Stimulated activated CD8-positive, alpha-beta memory T cell treated with anti-CD3 and anti-CD28 coated beads, Interleukin-2, amount 100 ng/mL, for 48 hours (primary cell): ENCODE measurements around the gene CCDC78.

Experiments used
- DNase-seq, 2 donors: peaks; one replicate each; pipeline ENCODE4 v3.0.0-alpha.2; 2020; ENCODE audit warnings: low read depth in 2 of 2

The CCDC78 gene

DNA sequence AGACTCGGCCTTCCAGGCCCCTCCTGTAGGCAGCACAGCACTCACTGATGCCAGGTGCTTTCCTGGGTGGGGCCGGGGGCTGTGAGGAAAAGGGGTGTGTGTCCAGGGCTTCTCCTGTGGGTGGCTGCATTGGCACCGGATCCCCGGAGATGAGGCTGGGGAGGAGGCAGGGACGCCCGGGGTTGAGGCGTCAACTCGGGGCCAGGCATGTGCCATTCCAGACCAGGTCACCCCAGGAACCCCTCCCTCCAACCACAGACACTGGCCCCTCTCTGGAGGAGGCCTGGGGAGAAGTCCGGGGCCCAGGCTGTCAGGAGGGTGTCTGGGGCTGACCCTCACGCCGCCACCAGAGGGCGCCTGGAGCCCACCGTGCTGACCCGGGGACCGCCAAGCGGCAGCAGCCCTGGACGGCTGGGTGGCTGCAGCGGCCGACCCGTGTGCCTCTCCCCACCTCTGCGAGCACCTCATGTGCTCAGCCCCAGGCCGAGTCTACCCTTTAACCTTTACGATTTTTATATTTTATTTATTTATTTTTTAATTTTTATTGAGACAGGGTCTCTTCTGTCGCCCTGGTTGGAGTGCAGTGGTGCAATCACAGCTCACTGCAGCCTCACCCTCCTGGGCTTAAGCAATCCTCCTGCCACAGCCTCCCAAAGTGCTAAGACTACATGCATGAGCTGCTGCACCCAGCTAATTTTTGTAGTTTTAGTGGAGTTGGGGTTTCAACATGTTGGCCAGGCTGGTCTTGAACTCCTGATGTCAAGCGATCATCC, 14.5 kb downstream of the CCDC78 start:
- DNase-seq, result peak; percentile 75 to 76

- no peak for DNase-seq
These were observed 15.2 kb downstream of the CCDC78 start for GRCh38 chr16:711084-711483.

- no peak for DNase-seq
These were observed 15.7 kb downstream of the CCDC78 start for GRCh38 chr16:710500-711075.

DNA sequence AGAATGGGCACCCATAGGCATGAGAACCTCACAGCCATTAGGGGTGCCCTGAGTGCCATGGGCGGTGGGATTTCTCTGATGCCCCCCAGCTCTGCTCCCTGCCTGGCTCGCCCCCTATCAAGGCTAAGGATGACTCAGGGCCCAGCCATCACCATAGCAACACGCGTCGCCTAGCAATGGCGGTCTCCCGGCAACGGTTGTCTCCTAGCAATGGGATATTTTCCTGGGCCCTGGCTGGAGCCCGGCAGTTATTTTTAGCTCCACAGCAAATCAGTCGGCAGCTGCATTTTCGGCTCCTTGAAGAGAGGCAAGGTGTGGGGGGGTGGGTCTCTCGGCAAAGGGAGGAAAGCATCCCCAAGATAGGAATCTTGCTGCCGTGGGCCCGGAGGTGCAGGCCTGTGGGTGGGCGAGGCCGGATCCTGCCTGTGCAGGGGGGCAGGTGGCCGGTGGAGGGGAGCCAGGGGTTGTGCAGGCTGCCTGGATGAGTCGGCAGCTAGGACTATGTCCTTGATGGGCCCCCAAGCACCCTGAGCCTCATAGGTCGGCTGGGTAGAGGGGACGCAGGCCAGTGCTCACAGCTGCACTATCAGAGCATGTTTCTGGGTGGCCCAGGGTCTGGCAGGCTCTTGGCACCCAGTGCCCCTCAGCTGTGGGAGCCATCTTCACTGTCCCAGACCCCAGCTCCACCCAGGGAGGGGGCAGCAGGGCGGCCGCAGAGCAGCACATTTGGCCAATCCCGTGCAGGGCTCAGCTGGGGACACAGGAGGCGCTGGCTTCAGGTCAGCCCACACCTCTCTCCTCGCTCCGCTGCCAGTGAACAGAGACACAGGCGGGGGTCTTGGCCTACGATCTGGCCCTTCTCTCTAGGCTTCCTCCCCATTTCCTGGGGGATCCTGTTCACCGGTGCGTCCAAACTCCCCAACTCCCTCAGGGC, 16.4 kb downstream of the CCDC78 start:
- no peak for DNase-seq

- DNase-seq, result no peak
These were observed 17.3 kb downstream of the CCDC78 start for GRCh38 chr16:708959-709358.

DNA sequence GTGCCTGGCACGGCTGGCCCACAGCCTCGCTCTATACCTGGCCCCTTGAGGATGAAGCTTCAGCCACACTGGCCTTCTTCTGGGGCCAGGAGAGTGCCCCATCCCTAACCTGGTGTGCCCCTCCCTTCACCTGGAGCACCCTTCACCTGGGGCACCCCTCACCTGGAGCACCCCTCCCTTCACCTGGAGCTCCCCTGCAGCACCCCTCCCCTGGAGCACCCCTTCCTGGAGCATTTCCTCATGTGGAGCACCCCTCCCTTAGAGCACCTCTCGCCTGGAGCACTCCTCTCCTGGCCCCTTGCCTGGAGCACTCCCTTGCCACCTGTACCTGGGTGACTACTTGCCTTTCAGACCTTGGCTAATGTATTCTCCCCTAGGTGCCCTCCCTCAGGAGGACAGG, 18.2 kb downstream of the CCDC78 start:
- DNase-seq, result no peak

- no peak for DNase-seq
These were observed 19.1 kb downstream of the CCDC78 start for GRCh38 chr16:707062-707538.

GRCh38 chr16:706189-707061, 19.8 kb downstream of the CCDC78 start:
- no peak for DNase-seq

GRCh38 chr16:705431-706188, 20.6 kb downstream of the CCDC78 start, which contains the start of gene FBXL16:
Gene FBXL16, minus strand, starts transcription at chr16:705801. Its CDS starts 8,396 bp downstream, at chr16:697405.
- no peak for DNase-seq

- DNase-seq, result no peak
These were observed 21.5 kb downstream of the CCDC78 start for GRCh38 chr16:704552-705380.

DNA sequence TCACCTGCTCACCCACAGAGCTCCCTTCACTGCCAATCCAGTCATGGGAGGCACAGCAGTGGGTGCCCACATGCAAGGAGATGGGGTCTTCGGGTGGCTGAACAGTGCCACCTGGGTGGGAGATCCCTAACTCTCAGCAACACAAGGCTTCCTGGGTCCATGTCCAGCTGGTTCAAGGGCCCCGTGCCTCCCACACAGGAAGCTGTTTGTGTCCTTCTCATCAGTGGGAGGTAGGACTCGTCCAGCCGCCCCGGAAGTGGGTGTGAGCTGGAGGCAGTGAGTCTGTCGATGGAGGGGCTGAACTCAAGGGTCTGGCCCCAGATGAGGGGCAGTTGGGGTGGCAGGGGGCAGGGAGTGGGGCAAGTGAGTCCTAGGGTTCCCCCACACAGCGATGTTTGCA, 22.2 kb downstream of the CCDC78 start:
- DNase-seq, result no peak

DNA sequence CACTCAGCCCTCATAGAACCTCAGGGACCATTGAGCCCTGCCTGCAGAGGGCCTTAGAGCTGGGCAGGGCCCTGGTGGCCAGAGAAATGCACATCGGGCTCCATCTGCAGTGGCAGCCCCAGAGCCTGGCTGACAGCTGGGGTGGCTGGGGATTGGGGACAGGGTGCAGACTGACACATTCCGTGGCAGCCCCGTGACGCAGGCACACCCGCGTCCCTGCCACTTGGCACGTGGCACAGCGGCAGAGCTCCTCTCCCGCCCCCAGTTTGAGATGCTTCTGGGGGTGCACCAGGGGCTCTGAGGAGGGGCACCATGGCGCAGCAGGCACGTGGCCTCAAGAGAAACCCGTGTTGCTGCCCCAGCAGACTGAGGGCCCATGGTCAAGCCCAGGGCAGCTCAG, 22.8 kb downstream of the CCDC78 start:
- no peak for DNase-seq

GRCh38 chr16:702341-702740, 23.9 kb downstream of the CCDC78 start:
- no peak for DNase-seq

DNA sequence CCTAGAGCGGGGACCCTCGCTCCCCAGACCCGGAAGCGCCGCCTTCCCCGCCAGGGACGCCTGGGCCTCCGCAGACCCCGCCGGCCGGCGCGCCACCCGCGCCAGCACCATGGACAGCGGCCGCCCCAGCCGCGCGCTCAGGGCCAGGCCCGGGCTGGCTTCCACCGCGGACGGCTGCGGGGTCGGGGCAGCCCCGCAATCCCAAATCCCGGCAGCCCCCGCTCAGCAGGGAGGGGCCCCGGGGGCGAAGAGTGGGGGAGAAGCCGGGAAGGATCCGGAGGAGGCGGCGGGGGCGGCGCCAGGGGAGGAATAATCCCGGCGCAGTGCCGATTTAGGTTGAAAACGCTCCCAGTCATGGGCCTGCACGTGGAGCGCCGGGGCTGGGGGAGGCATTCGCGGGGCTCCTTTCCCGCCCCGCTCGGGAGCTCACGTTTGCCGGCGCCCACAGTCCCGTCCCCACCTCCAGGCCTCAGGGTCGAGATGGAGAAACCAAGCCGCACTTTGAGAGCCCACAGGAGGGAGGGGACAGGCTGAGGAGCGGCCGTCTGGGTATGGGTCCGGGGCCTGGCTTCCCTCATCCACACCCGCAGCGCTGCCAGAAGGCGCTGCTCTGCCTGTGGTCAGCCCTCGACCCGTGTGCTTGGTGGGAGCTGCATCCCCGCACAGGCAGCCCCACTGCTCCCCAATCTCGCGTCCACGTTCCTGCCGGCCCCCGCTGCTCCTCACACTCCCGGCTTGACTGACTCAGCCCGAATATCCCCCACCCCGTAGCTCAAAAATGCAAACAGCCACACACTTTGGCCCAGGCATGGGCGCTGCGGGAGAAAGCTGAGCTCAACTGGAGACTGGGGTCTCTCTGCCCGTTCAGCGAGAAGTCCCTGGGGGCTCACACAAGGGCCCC, 25.3 kb downstream of the CCDC78 start:
- DNase-seq, result no peak

GRCh38 chr16:698911-699671, 27.2 kb downstream of the CCDC78 start:
- no peak for DNase-seq

- peak in 1 of 2 donors; percentile 58 for DNase-seq
These were observed 30.7 kb downstream of the CCDC78 start for GRCh38 chr16:695355-696089.

DNA sequence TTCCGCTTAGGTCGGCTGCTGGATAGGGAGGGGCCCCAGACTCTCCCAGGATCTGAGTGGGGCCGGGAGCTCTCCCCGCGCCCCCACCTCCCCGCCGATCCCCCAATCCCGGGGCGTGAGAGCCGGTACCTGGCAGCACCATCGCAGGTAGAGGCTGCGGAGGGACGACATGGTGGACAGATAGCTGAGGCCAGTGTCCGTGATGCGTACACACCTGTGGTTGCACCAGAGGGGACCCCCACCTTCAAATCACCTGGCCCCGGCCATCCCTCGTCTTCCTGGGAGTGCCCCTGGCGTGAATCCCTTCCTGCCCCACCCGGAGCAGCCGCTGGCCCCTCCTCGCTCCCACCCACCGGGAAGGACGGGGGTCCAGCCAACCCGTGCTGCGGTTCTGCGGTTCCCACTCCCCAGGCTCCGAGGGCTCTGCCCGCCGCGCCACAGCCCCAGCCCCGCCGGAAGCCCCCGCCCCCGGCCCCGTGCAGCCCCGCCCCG, 31.3 kb downstream of the CCDC78 start:
- DNase-seq, result no peak
